Stomach (tissue), 4 donors: ENCODE results near the gene OPALIN.

ENCODE experiments used
- POLR2A ChIP-seq, 4 donors: fragments of 450-650 bp; IDR thresholded peaks; one replicate each; pipeline ENCODE4 v1.6.1; 2016; ENCODE audit warnings: antibody characterized with exemption in 4 of 4, control low read depth in 2 of 4, mild to moderate bottlenecking in 1 of 4, moderate library complexity in 1 of 4
- POLR2AphosphoS5 ChIP-seq, 3 donors: sonication (generic); formaldehyde crosslinking; IDR thresholded peaks; one replicate each; pipeline ENCODE4 v1.6.1; 2016; ENCODE audit warnings: antibody characterized with exemption in 3 of 3
- TF ChIP-seq, protein P1 (sequence below), 7 experiments: fragments of 450-650 bp in 4 of 7; fragments of 200-600 bp in 3 of 7; sonication (generic) in 3 of 7; IDR thresholded peaks; one replicate each; pipeline ENCODE4 v1.5.1; 2016 to 2019; ENCODE audit warnings: antibody characterized with exemption in 7 of 7, control low read depth in 2 of 7, mild to moderate bottlenecking in 1 of 7

DNA sequence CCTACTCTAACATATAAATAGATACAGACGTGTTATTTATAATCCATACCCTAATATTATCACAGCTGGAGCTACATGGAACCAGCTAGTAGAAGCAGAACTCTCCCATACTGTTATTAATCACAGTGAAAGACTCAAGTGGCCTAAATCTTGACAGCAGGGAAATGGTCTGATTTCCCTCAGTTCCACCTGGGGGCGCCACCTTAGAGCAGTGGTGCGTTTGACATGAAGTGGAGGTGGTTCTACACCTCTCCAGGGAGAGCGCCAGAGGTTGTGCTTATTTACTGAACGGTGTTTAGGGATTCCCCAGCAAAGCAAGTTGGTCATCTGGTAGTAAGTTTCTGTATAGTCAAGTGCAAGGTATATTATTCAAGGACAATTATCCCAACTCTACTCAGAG is 37.0 kb downstream of the OPALIN start:
- TF ChIP-seq, protein P1, sequence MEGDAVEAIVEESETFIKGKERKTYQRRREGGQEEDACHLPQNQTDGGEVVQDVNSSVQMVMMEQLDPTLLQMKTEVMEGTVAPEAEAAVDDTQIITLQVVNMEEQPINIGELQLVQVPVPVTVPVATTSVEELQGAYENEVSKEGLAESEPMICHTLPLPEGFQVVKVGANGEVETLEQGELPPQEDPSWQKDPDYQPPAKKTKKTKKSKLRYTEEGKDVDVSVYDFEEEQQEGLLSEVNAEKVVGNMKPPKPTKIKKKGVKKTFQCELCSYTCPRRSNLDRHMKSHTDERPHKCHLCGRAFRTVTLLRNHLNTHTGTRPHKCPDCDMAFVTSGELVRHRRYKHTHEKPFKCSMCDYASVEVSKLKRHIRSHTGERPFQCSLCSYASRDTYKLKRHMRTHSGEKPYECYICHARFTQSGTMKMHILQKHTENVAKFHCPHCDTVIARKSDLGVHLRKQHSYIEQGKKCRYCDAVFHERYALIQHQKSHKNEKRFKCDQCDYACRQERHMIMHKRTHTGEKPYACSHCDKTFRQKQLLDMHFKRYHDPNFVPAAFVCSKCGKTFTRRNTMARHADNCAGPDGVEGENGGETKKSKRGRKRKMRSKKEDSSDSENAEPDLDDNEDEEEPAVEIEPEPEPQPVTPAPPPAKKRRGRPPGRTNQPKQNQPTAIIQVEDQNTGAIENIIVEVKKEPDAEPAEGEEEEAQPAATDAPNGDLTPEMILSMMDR (IDR thresholded peaks at IDR 0.05) = no peak
- TF ChIP-seq POLR2AphosphoS5 (IDR thresholded peaks at IDR 0.05) (no peak), POLR2A (IDR thresholded peaks at IDR 0.05) (no peak)
